ENCODE measurements around the gene C1orf226. TPM values are rescaled to one million over a fixed set of nuclear protein-coding genes. Genes with fewer than 3 reads are reported as not detected.

The C1orf226 gene
- total and polyA plus RNA-seq, 9 of the 15 experiments (the other 6 are each of a cell fraction or from before 2014, with no cell fraction given): 0.10 to 1.4 (median 0.47) TPM

GRCh38 chr1:162391790-162392563 is 10.4 kb downstream of the C1orf226 start (continued):
- TF ChIP-seq ATF6 (CRISPR knock-in tag; IDR thresholded peaks at IDR 0.05) (no peak), CEBPB (tag; IDR thresholded peaks at IDR 0.05) (no peak), SAFB2 (IDR thresholded peaks at IDR 0.05; ENCODE audit: borderline replicate concordance, low read depth, low read length, severe bottlenecking) (no peak), ZFP30 (CRISPR knock-in tag; IDR thresholded peaks at IDR 0.05; ENCODE audit: borderline replicate concordance) (no peak), ARHGAP35 (IDR thresholded peaks at IDR 0.05; ENCODE audit: partially characterized antibody) (no peak), FOXJ3 (CRISPR knock-in tag; IDR thresholded peaks at IDR 0.05) (no peak), PCBP1 (IDR thresholded peaks at IDR 0.05; ENCODE audit: low read depth, low read length, poor library complexity, severe bottlenecking) (no peak), FOSL1 (tag; conservative IDR thresholded peaks at IDR 0.05) (no peak), ZSCAN29 (IDR thresholded peaks at IDR 0.05) (no peak), ZNF165 (CRISPR knock-in tag; IDR thresholded peaks at IDR 0.05; ENCODE audit: borderline replicate concordance) (no peak), RREB1 (CRISPR knock-in tag; IDR thresholded peaks at IDR 0.05) (no peak), MYC (IDR thresholded peaks at IDR 0.05; ENCODE audit: low read depth, low read length) (no peak), MYC (CRISPR knock-in tag; IDR thresholded peaks at IDR 0.05; ENCODE audit: borderline replicate concordance, low read depth) (no peak), KDM1A (IDR thresholded peaks at IDR 0.05) (peak in 1 of 2 experiments; percentile 26; a peak in 2 of 4 replicates), TSHZ1 (CRISPR knock-in tag; IDR thresholded peaks at IDR 0.05) (no peak), KDM5B (IDR thresholded peaks at IDR 0.05; ENCODE audit: insufficient replicate concordance, low read depth, low read length) (no peak), ZEB2 (IDR thresholded peaks at IDR 0.05) (peak; percentile 14; the same call in 1 of the 2 replicates)
